A673 (cell line): ENCODE results near the gene ASNS. TPM values are rescaled to one million over a fixed set of nuclear protein-coding genes. Genes with fewer than 3 reads are reported as not detected.

Experiments
- BruUV-seq: library from RNA; stranded (reverse); fragments of 400-500 nt; replicated peaks from 2 replicates; lab custom pipeline; 2021; lab: Mats Ljungman, UMichigan
- CTCF ChIA-PET: fragments of 300-600 bp; sonication (Branson Sonifier 250); formaldehyde crosslinking; loops from one replicate; lab custom pipeline; 2022; ENCODE audit warnings: antibody characterized with exemption; lab: Charles Lee
- POLR2A ChIA-PET: fragments of 300-600 bp; sonication (Branson Sonifier 250); formaldehyde crosslinking; loops from one replicate; lab custom pipeline; 2022; ENCODE audit warnings: antibody characterized with exemption; ENCODE audit not compliant: low non-redundant PET; lab: Charles Lee
- DNase-seq: peaks from one replicate; pipeline ENCODE4 v3.0.0-alpha.2; 2015; ENCODE audit warnings: low spot score
- H3K27ac ChIP-seq: fragments of 200-600 bp; sonication (generic); 2 replicates; pipeline ENCODE4 v1.5.1; 2016; ENCODE audit warnings: mixed run types, low read depth, mild to moderate bottlenecking, mixed read lengths, antibody characterized with exemption, low read length; ENCODE audit not compliant: poor library complexity, severe bottlenecking
- H3K27me3 ChIP-seq: fragments of 200-600 bp; sonication (generic); replicated peaks from 2 replicates; pipeline ENCODE4 v1.6.1; 2017; ENCODE audit warnings: mixed run types, low read depth, mild to moderate bottlenecking, mixed read lengths, antibody characterized with exemption, low read length; ENCODE audit not compliant: insufficient read depth, poor library complexity
- H3K36me3 ChIP-seq: fragments of 200-600 bp; sonication (generic); 2 replicates; pipeline ENCODE4 v1.6.1; 2016; ENCODE audit warnings: mixed run types, mild to moderate bottlenecking, mixed read lengths, antibody characterized with exemption, low read length; ENCODE audit not compliant: insufficient read depth, poor library complexity, severe bottlenecking
- H3K4me1 ChIP-seq: fragments of 200-600 bp; sonication (generic); 2 replicates; pipeline ENCODE4 v1.6.1; 2017; ENCODE audit warnings: mixed run types, mild to moderate bottlenecking, mixed read lengths, antibody characterized with exemption, low read length; ENCODE audit not compliant: insufficient read depth, poor library complexity, severe bottlenecking
- H3K4me3 ChIP-seq: fragments of 200-600 bp; sonication (generic); 2 replicates; pipeline ENCODE4 v1.5.1; 2016; ENCODE audit warnings: low read depth, mixed run types, mild to moderate bottlenecking, mixed read lengths, low read length; ENCODE audit not compliant: poor library complexity, severe bottlenecking
- H3K9me3 ChIP-seq: fragments of 200-600 bp; sonication (generic); 2 replicates; pipeline ENCODE4 v1.6.1; 2016; ENCODE audit warnings: mixed run types, low read depth, mild to moderate bottlenecking, mixed read lengths, antibody characterized with exemption, low read length; ENCODE audit not compliant: poor library complexity, severe bottlenecking
- EZH2 ChIP-seq: fragments of 200-600 bp; sonication (generic); IDR thresholded peaks from 2 replicates; pipeline ENCODE4 v1.6.1; 2017; ENCODE audit warnings: borderline replicate concordance, low read depth, mild to moderate bottlenecking, mixed read lengths, antibody characterized with exemption, low read length; ENCODE audit not compliant: poor library complexity, severe bottlenecking
- intact Hi-C: fragments of 100-400 bp; cut with micrococcal nuclease; formaldehyde crosslinking; loops from one replicate; pipeline ENCODE4 v1.10.0; 2022; ENCODE audit not compliant: unreplicated experiment
- total RNA-seq: library from RNA; stranded (reverse); gene quantifications from 2 replicates; pipeline ENCODE4 v1.2.3, GENCODE V29; 2021
- TF ChIP-seq, protein P1 (sequence below): fragments of 300-800, 200-600 bp; sonication (generic); conservative IDR thresholded peaks from 2 replicates; pipeline ENCODE4 v1.5.1; 2017; ENCODE audit warnings: low read depth, mild to moderate bottlenecking, antibody characterized with exemption, low read length, moderate library complexity, mixed read lengths

The ASNS gene
- total RNA-seq, 1 experiment from 2014 or later, result 104 TPM

DNA sequence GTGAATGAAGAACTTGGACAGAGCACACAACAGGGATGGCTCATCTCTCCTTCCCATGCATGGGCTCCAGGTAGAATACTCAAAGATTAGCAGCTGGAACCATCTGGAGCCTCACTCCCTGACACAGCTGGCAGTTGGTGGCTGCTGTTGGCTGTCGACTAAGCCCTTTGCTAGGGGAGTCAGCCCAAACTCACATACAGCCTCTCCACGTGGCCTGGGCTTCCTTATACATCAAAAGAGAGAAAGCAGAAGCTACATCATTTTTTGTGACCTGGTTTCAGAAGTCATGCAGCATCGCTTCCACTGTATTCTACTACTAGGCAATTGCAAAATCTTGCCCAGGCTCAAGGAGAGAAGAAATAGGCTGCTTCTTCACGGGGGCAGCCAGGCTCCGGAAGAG lies 24.4 kb downstream of the ASNS start:
- H3K36me3 ChIP-seq, result peaks cover 16% of the 10 kb centered on the region
- no peak overlapping the region for H3K4me3 ChIP-seq
- no peak for DNase-seq
- intact Hi-C loops, result no loop called here
- no peak overlapping the region for H3K27ac ChIP-seq
- H3K9me3 ChIP-seq, result no peaks in the 10 kb centered on the region
- H3K27me3 ChIP-seq, result no peaks in the 10 kb centered on the region
- CTCF ChIA-PET, result no interaction called here
- POLR2A ChIA-PET, result no interaction called here
- TF ChIP-seq, protein P1, sequence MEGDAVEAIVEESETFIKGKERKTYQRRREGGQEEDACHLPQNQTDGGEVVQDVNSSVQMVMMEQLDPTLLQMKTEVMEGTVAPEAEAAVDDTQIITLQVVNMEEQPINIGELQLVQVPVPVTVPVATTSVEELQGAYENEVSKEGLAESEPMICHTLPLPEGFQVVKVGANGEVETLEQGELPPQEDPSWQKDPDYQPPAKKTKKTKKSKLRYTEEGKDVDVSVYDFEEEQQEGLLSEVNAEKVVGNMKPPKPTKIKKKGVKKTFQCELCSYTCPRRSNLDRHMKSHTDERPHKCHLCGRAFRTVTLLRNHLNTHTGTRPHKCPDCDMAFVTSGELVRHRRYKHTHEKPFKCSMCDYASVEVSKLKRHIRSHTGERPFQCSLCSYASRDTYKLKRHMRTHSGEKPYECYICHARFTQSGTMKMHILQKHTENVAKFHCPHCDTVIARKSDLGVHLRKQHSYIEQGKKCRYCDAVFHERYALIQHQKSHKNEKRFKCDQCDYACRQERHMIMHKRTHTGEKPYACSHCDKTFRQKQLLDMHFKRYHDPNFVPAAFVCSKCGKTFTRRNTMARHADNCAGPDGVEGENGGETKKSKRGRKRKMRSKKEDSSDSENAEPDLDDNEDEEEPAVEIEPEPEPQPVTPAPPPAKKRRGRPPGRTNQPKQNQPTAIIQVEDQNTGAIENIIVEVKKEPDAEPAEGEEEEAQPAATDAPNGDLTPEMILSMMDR, result no peak
- TF ChIP-seq EZH2, result no peak
- H3K4me1 ChIP-seq, result no peaks in the 10 kb centered on the region
- no TSS peak for BruUV-seq

DNA sequence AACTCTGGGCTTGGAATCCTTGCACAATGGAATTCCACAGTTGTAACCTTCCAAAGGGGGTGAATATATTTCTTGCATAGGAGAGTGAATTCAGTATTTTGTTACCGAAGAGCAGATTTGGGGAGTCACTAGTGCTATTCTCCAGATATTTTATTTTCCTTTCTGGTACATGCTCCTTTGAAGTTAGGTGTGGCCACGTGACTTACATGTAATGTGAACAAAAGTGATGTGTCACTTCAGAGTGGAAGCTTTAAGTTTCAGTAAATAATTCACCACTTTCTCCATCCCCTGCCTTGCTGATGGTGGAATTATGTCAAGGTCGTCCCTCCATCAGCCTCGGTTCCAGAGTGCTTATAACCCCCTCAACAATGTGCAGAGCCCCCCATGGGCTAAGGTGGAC lies 25.3 kb downstream of the ASNS start:
- Histone ChIP-seq H3K36me3 (peaks cover 7% of the 10 kb centered on the region), H3K4me1 (no peaks in the 10 kb centered on the region), H3K4me3 (no peak overlapping the region), H3K27ac (no peak overlapping the region), H3K27me3 (no peaks in the 10 kb centered on the region), H3K9me3 (no peaks in the 10 kb centered on the region)
- BruUV-seq, result no TSS peak
- ChIA-PET POLR2A (no interaction called here), CTCF (interaction anchor here (0.5 kb wide), 1 partner anchor 166 kb away, joined by 5 read pairs; no protein-coding TSS in a partner anchor)
- no peak for DNase-seq
- intact Hi-C loops, result no loop called here
- no peak for TF ChIP-seq EZH2
- TF ChIP-seq, protein P1, result no peak

DNA sequence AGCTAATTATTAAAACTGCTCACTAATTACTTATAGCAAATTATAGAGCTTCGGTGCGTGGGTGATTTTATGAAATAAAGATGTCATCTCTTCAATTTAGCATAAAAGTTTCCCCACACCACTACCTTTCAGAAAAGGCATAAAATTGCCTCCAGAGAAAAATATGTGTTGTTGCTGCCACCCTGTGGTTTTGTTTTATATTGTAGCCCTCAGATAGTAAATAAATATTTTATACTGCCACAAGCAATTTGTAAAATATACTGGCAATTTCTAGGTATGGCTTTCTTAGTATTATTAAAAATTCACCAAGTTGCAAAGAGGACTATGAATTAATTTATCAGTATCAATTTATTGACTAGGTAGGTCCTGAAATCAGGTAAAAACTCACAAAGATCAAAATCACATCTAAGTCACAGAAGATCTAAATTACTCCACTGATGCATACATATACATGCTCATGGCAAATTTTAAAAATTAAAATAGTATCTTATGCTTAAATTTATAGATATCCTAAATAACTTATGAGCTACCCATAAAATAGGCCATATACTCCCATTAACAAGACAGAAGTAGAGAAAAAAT lies 26.5 kb downstream of the ASNS start:
- Histone ChIP-seq H3K27me3 (no peaks in the 10 kb centered on the region), H3K4me1 (no peaks in the 10 kb centered on the region), H3K9me3 (no peaks in the 10 kb centered on the region), H3K36me3 (no peaks in the 10 kb centered on the region), H3K4me3 (no peak overlapping the region), H3K27ac (no peak overlapping the region)
- peak; percentile 52 for DNase-seq
- CTCF ChIA-PET, result interaction anchor here (0.6 kb wide), 1 partner anchor 54 kb away, joined by 8 read pairs; no protein-coding TSS in a partner anchor
- POLR2A ChIA-PET, result no interaction called here
- intact Hi-C loops, result loop anchor here (2.0 kb wide), 1 partner anchor 741 kb away; no protein-coding TSS in a partner anchor
- no TSS peak for BruUV-seq
- TF ChIP-seq, protein P1, result peak; percentile 58
- TF ChIP-seq EZH2, result no peak
